Stimulated activated CD8-positive, alpha-beta memory T cell treated with anti-CD3 and anti-CD28 coated beads, Interleukin-15, amount 100 ng/mL, for 24 hours (primary cell): ENCODE results near the gene SNRPD3.
"Not testable (repeated sequence)": the region's sequence is repeated elsewhere in the genome, so short reads cannot be mapped to it uniquely, and the experiment has no call there.

Experiments used
- DNase-seq: peaks from one replicate; pipeline ENCODE4 v3.0.0-alpha.2; 2020; ENCODE audit warnings: low read depth

Gene SNRPD3

GRCh38 chr22:24555165-24556039 is at the start of gene SNRPD3:
TSS of gene SNRPD3 (plus strand) at chr22:24555999. CDS start at chr22:24557675, 1,676 bp downstream.
- peak; percentile 99 for DNase-seq

- no peak for DNase-seq
Measured at GRCh38 chr22:24506802-24507438, 48.9 kb upstream of the SNRPD3 start.

GRCh38 chr22:24507716-24508115 is 48.1 kb upstream of the SNRPD3 start:
- DNase-seq, result no peak

GRCh38 chr22:24510637-24511625 is 44.9 kb upstream of the SNRPD3 start:
- DNase-seq, result no peak

DNA sequence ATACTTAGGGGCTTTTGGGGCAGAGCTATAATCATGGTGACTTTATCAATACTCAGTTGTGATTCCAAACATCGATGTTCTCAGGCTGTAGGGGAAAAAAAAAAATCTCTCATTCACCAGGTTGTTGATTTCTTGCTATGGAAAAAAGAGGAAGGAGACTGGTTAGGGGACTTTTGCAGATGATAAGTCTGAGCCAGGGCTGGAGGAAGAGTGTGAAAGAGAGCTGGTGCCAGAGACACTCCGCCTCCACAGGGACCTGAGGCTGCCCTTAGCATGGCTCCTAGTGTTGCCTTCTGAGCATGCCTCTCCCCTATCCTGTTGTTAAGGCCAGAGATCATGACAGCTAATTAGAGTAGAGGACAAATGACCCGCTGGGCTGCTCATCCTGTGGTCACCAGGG is 43.8 kb upstream of the SNRPD3 start:
- DNase-seq, result no peak

DNA sequence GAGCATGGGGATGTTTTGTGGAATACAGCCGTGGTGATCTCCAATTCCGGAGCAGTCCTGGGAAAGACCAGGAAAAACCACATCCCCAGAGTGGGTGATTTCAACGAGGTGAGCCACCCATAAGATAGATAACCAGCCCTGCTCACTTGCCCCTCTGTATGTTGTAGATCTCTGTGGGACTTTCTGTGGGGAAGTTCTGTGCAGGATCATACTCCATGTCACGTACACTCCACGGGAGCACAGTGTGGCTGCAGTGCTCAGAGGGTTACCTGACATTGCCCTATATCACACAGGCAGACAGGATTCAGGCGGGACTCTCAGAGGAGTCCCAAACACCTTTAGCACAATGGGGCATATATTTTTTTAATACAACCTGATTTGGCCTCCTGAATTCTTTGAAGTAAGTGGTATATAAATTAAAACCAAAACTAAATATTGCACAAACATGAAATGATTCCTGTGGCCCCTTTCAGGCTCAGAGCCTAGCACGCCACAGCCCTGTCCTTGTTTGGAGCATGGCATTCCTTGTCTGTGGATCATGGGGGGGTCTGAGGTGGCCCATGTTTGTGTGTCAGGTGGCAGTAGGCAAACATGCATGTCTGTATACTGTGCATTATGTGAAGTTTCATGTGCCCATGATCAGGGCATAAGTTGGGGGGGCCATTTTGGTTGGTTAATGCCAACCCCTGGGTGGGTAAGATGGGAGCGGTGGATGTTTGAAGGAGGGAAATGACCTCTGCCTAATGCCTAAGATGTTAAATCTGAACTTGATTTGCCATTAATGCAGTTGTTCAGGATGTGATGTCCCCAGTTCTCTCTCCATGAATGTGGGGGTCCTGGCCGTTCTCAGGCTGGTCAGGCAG is 42.2 kb upstream of the SNRPD3 start:
- DNase-seq, result no peak

DNA sequence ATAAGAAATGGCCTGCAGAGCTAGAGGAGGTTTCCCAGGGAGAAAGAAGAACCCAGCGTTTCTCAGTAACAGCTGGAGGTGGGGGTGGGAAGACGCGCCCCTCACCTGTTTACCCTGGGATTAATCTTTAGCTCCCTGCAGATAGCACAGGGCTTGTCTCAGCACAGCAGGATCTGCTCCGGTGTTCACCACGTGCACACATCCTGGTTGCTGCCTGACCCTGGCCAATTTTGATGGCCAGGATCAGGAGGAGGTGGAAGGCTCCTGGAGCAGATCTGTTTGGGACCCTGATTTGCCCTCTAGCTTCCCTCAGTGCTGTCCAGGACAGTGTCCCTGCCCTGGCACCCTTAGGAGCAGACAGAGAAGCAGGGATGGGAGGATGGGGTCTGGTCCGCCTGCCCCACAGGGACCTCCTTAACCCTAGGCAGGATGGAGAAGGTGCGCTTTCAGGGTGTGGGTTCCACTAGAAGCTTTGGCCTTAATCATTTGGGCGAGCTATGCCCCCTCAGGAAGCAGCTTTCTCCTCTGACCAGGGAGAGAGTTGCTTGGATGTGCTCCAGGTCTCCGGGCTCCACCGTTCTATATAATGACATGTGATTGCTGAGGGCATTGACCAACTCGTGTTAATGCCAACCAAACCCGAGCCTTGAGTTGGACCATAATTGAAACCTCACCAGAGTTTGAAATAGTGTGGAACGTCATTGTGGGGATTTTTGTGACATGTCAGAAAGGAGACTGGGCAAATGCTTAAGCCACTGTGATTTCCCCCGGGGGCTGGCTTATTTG is 41.4 kb upstream of the SNRPD3 start:
- no peak for DNase-seq

DNA sequence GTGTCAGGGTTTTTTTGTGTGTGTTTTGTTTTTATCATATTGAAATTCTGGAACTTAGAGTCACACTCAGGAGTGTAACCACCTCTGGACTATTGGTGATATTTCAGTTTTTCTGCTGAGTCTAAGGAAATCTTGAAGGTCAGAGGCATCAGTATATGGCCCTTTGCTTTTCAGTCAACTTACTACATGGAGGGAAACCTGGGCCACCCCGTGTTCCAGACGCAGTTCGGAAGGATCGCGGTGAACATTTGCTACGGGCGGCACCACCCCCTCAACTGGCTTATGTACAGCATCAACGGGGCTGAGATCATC is 40.8 kb upstream of the SNRPD3 start:
- no peak for DNase-seq

DNA sequence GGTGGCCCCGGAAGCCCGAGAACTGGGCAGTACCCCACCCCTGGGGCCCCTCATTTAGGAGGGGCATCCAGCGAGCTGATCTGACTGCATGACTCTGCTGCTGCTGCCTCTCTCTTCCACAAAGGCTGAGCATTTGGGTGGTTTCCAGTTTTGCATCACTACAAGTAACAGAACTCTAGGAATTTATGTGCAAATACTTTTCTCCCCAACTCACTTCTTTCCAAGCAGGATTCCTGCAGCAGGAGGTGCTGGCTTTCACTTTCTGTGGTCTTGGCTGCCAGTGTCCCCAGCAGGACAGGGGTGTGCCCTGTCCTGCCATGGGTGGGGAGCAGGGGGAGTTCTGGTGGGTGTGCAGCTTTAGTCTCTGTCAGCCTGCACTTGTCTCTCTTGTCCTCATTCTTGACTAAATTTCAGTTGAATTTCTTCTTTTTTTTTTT is 39.5 kb upstream of the SNRPD3 start:
- no peak for DNase-seq

GRCh38 chr22:24517446-24517845 is 38.4 kb upstream of the SNRPD3 start:
- no peak for DNase-seq

DNA sequence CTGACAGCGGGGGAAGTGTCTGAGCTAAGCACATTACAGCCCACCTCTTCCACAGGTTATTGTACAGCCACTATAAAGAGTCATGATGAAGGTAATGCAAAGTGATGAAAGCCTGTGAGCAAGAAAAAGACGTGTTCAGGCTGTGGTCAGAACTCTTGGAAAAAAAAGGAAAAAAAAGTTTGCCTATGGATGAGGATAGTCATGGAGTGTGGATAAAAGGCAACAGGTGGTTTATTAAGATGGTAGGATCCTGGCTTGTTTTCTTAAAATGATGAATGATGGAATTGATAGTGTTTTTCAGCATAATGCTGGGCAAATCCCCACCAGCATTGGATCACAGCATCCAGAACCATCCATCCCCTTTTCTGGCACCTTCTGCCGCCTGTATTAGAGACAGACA is 37.6 kb upstream of the SNRPD3 start:
- DNase-seq, result no peak

- DNase-seq, result no peak
Measured at GRCh38 chr22:24518771-24519485, 36.9 kb upstream of the SNRPD3 start.

- no peak for DNase-seq
Measured at GRCh38 chr22:24519496-24519895, 36.3 kb upstream of the SNRPD3 start.

DNA sequence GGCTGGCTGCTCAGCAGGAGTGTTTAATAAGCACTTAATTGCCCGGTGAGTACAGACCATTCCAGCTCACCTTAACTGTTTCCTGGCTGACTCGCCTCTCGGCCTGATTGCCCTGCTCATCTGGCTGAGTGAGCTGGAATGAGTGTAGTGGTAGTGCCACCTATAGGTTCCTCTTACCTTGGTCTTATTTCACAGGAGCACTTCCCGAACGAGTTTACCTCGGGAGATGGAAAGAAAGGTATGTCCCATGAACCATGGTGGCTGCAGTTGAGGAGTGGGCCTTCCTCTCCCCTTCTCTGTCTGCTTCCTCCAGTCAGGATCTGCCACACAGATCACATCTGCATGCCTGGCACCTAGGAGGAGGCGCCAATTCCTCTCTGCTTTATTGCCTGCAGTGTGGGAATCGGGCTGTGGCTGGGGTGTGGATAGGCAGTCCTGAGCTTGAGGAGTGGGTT is 34.0 kb upstream of the SNRPD3 start:
- no peak for DNase-seq

DNA sequence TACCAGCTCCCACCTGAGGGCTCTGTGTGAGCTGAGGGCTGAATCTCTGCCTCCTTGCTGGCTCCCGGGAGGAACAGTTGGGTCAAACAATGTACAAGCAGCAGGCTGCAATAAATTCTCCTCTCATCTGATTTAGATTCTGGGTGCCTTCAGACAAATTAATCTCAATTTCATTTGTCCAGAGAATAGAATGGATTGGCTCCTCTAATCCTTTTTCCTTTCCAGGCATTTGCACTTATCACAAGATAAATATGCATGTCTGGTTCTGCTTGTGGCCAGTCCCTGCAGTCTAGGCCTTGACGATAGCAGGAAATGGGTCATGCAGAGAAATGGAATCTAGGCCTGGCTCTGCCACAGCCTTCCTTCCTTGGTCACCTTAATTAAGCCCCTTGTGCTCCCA is 31.9 kb upstream of the SNRPD3 start:
- no peak for DNase-seq

- peak; percentile 41 for DNase-seq
Measured at GRCh38 chr22:24525416-24526037, 30.3 kb upstream of the SNRPD3 start.

GRCh38 chr22:24526191-24526590 is 29.6 kb upstream of the SNRPD3 start:
- DNase-seq, result no peak

DNA sequence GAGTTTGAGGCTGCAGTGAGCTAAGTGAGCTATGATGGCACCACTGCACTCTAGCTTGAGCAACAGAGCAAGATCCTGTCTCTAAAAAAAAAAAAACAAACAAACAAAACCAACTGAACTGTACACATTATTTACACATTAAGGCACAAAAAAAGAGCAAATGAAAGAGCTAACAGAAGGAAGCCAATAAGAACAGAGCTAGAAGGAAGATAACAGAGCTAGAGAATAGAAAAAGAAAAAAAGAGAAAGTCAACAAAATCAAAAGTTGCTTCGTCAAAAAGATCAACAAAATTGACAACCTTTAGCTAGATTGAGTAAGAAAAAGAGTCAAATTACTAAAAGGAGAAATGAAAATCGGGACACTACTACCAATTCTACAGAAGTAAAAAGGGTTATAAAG is 25.9 kb upstream of the SNRPD3 start:
- DNase-seq, result no peak

GRCh38 chr22:24530968-24531367 is 24.8 kb upstream of the SNRPD3 start:
- not testable (repeated sequence) for DNase-seq
